Activated T-helper 1 cell treated with anti-CD3 and anti-CD28 coated beads, Interleukin-12 subunit alpha, Interleukin-12 subunit beta, Interleukin-2, Interleukin-4 antibody, amounts not matched to agents 30 ng/mL and 10 ng/mL and 1 ng/mL, durations not matched to agents 14 hours and 24 hours and 36 hours (primary cell): Measurements from ENCODE around the gene LRMDA. TPM values are rescaled to one million over a fixed set of nuclear protein-coding genes. Genes with fewer than 3 reads are reported as not detected.

ENCODE experiments used
- DNase-seq: peaks from one replicate; pipeline ENCODE4 v3.0.0; 2021; ENCODE audit warnings: low spot score
- H3K27ac Mint-ChIP-seq: one replicate; pipeline ENCODE4 v1.8.0; 2021; ENCODE audit warnings: mild to moderate bottlenecking, mixed read lengths
- H3K27me3 Mint-ChIP-seq: one replicate; pipeline ENCODE4 v1.8.0; 2022; ENCODE audit warnings: mild to moderate bottlenecking, moderate library complexity, mixed read lengths; ENCODE audit not compliant: insufficient read depth
- H3K36me3 Mint-ChIP-seq: one replicate; pipeline ENCODE4 v1.8.0; 2021; ENCODE audit warnings: low read depth, mixed read lengths
- H3K4me1 Mint-ChIP-seq: one replicate; pipeline ENCODE4 v1.8.0; 2021; ENCODE audit warnings: low read depth, mixed read lengths
- H3K4me3 Mint-ChIP-seq: one replicate; pipeline ENCODE4 v1.8.0; 2021; ENCODE audit warnings: mild to moderate bottlenecking, moderate library complexity, mixed read lengths
- H3K9me3 Mint-ChIP-seq: one replicate; pipeline ENCODE4 v1.8.0; 2021; ENCODE audit warnings: mixed read lengths
- intact Hi-C: fragments of 100-400 bp; cut with micrococcal nuclease; formaldehyde crosslinking; loops from one replicate; pipeline ENCODE4 v1.15.1; 2024
- total RNA-seq: library from RNA; stranded (reverse); gene quantifications from 2 replicates; pipeline ENCODE4 v1.2.3, GENCODE V29; 2022

Gene LRMDA
- total RNA-seq, 1 donor from 2014 or later, result not detected

DNA sequence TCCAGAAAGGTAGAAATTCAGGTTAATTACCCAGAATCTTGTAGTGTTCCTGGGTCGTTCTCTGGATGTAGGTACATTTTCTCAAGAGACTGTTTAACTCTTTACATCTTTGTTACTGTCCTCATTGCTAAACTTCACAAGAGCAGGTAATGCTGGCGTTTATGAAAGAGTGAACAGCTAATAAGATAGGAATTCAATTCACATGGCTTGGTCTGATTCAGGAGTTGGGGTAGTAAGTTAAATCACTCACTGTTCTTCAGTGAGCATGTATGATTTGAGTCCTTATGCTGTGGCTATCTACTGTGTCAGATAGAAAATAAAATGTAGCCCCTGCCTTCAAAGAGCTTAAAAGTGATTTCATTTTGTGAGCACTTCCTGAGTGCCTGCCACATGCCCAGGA lies 480.0 kb downstream of the LRMDA start:
- intact Hi-C loops, result no loop called here
- no peaks in the 10 kb centered on the region for H3K36me3 Mint-ChIP-seq

DNA sequence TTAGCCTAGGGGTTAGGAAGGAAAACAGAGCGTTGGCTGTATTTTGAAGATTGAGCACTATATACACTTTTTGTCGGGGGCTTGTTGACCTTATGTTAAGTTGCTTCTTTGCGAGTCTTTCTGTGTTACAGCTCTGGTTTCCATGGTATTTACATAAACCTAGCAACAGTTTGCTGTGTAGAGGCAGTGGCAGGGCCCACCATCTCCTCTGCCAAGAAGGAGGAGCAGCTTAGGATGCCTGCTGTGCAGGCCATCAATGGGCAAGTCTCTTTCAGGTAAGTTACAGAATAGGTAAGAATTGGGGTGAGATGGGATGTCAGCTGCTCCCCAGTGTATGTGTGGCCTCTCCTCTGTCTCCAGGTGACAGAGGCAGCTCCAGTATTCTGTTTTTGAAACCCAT lies 485.5 kb downstream of the LRMDA start:
- intact Hi-C loops, result no loop called here
- DNase-seq, result no peak
- Mint-ChIP-seq H3K36me3 (no peaks in the 10 kb centered on the region), H3K27me3 (no peaks in the 10 kb centered on the region), H3K4me3 (no peak overlapping the region), H3K27ac (no peak overlapping the region), H3K9me3 (no peaks in the 10 kb centered on the region), H3K4me1 (no peaks in the 10 kb centered on the region)

More for the DNA sequence above, 480.0 kb downstream of the LRMDA start:
- Mint-ChIP-seq H3K27me3 (no peaks in the 10 kb centered on the region), H3K9me3 (no peaks in the 10 kb centered on the region), H3K27ac (no peak overlapping the region), H3K4me3 (no peak overlapping the region), H3K4me1 (no peaks in the 10 kb centered on the region)
- no peak for DNase-seq

DNA sequence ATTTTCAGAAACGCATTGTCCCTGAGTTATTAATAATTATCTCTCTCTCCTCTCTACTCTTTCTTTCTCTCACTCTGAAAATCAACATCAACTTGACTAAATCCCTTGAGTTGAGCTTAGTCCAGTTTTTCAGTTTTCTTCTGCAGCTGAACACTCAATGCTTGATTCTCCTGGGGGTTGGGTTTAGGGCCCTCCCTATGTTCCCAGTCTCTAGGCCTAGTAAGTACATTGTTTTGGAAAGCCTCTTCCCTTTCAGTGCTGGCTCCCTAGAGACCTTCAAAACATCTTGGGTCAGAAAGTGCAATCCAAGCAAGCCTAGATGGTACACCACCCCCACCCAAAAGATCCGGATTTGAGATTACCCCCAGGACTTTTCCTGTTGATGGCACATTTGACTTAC lies 488.5 kb downstream of the LRMDA start:
- Mint-ChIP-seq H3K36me3 (no peaks in the 10 kb centered on the region), H3K9me3 (no peaks in the 10 kb centered on the region), H3K27me3 (no peaks in the 10 kb centered on the region), H3K4me3 (no peak overlapping the region), H3K27ac (no peak overlapping the region), H3K4me1 (no peaks in the 10 kb centered on the region)
- intact Hi-C loops, result no loop called here
- no peak for DNase-seq

DNA sequence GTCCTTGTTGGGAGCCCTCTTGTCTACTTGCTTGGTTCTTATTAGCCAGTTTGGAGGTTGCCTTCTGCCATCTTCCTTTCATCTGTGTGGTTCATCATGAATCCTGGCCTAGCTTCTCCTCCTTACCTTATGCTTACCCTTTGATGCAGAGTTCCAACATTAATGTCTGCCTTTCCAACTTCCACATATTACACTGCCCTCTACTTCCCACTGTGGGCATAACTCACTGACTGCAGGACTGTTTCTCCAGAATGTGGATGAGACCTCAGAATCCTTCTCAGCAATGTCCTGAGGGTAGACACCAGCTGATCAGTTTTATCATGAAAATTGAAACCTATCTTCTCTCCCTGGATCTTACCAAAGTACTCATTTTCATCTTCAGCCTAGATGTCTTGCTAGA lies 491.0 kb downstream of the LRMDA start:
- no peaks in the 10 kb centered on the region for H3K36me3 Mint-ChIP-seq
- no peak overlapping the region for H3K4me3 Mint-ChIP-seq
- no peaks in the 10 kb centered on the region for H3K9me3 Mint-ChIP-seq
- intact Hi-C loops, result no loop called here
- no peaks in the 10 kb centered on the region for H3K27me3 Mint-ChIP-seq
- no peak for DNase-seq
- no peaks in the 10 kb centered on the region for H3K4me1 Mint-ChIP-seq
- H3K27ac Mint-ChIP-seq, result no peak overlapping the region

DNA sequence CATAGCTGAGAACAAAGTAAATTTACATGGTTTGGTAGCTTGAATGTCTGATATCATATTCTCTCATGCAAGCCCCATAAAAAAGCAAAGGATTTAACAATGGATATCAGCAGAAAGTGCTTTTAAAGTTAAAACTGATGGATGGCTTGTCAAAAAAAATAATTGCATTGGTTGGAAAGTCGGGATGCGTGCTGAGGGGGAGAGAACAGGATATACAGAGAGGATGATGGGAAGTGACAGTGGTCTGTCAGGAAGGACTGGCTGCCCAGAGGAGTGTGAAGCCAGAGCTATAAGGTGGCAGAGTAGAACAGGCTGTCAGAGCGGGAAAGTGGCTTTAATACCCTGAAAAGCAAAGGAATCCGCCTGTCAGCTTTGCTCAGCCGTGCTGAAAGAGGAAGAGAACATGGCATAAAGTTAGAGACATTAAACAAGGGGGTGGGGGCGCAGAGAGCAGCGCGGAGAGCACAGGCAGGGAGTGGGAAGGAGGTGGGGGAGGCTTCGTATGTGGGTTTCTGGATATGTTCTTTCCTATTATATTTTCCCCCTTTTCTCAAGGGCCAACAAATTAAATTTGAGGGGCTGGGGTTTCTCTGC lies 493.0 kb downstream of the LRMDA start:
- no peak for DNase-seq
- Mint-ChIP-seq H3K4me3 (no peak overlapping the region), H3K27ac (no peak overlapping the region), H3K27me3 (no peaks in the 10 kb centered on the region), H3K9me3 (no peaks in the 10 kb centered on the region), H3K4me1 (no peaks in the 10 kb centered on the region), H3K36me3 (no peaks in the 10 kb centered on the region)
- intact Hi-C loops, result no loop called here

DNA sequence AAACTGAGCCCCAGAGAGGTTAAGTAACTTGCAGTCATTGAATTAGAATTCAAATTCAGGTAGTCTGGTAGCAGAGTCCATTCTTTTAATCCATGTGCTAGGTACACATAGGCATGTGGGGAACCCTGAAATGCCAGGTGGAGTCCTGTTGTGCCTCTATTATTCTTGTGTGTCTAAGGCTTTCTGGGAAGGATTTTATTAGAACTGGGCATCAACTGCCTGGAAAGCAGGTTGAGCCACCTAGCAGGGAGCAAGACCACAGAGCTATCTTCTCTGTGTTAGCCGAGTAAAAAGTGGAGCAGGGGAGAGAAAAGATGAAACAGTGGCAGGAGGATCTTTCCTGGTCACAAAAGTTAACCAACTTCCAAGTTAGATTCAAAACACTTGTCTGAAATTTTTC lies 494.6 kb downstream of the LRMDA start:
- no peak for DNase-seq
- Mint-ChIP-seq H3K27me3 (no peaks in the 10 kb centered on the region), H3K9me3 (no peaks in the 10 kb centered on the region), H3K27ac (no peak overlapping the region), H3K4me1 (no peaks in the 10 kb centered on the region), H3K4me3 (no peak overlapping the region), H3K36me3 (no peaks in the 10 kb centered on the region)
- intact Hi-C loops, result no loop called here

DNA sequence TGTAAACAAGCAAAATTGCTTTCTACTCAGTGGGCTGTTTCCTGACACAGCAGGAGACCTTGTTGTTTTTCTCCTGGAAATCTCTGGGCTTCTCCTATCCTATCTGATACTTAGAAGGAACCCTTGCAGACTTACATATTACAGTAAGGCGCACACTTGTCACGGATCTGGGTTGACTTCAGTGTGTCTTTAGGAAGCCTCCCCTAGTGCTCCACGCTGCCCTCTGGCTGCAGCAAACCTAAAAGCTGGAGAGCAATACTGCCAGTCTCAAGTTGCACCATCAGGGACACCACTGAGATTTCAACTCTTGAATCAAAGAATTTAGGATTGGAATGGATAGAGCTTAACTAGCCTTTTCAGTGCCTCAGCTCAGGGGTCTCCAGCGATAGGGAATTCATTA lies 495.3 kb downstream of the LRMDA start:
- Mint-ChIP-seq H3K27ac (no peak overlapping the region), H3K9me3 (no peaks in the 10 kb centered on the region), H3K4me1 (no peaks in the 10 kb centered on the region), H3K27me3 (no peaks in the 10 kb centered on the region), H3K36me3 (no peaks in the 10 kb centered on the region), H3K4me3 (no peak overlapping the region)
- intact Hi-C loops, result no loop called here
- no peak for DNase-seq

DNA sequence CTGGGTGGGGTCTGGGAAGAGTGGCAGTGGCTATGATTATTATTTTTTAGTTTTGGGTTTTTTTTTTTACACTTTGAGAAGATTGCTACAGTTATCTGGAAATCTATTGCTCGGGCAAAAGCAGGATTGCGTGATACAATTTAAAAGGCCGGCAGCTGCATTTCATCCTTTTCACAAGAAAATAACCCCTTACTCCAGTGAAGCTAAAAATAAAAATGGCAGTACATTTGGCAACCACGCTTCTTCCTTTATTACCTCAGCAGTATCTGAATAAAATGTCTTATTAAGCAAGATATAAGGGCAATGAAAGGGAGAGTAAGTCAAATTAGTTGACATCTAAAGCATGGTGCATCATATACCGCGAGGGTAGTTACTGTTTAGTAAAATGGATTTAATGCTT lies 496.8 kb downstream of the LRMDA start:
- Mint-ChIP-seq H3K9me3 (no peaks in the 10 kb centered on the region), H3K27ac (no peak overlapping the region), H3K36me3 (no peaks in the 10 kb centered on the region), H3K4me1 (no peaks in the 10 kb centered on the region), H3K4me3 (no peak overlapping the region), H3K27me3 (no peaks in the 10 kb centered on the region)
- intact Hi-C loops, result no loop called here
- DNase-seq, result no peak

DNA sequence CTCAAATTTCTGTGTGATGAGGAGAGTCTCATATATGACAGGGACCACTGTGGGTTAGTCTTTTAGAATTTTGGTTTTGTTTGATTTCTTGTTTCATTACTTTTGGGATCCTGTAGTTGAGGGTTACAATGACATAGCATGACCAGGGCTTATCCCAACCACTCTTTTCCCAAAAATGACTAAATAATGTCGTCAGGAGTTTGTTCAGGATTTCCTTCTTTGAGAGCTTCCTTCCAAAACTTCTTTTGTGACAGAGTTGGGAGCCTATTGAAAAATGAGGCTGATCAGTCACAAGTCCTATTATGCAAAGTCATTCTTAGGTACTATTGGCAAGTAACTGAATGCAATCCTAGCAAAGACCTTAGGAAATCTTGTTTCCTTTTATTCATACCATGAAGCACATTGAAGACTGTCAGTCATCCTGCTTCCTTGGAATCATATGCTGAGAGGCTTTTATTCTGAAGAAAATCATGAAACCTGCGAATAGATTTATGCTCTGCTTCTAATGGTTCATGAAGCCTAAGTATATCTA lies 498.3 kb downstream of the LRMDA start:
- intact Hi-C loops, result no loop called here
- DNase-seq, result no peak
- no peak overlapping the region for H3K4me3 Mint-ChIP-seq
- H3K27me3 Mint-ChIP-seq, result no peaks in the 10 kb centered on the region
- H3K27ac Mint-ChIP-seq, result no peak overlapping the region
- H3K4me1 Mint-ChIP-seq, result no peaks in the 10 kb centered on the region
- H3K9me3 Mint-ChIP-seq, result no peaks in the 10 kb centered on the region
- H3K36me3 Mint-ChIP-seq, result no peaks in the 10 kb centered on the region

DNA sequence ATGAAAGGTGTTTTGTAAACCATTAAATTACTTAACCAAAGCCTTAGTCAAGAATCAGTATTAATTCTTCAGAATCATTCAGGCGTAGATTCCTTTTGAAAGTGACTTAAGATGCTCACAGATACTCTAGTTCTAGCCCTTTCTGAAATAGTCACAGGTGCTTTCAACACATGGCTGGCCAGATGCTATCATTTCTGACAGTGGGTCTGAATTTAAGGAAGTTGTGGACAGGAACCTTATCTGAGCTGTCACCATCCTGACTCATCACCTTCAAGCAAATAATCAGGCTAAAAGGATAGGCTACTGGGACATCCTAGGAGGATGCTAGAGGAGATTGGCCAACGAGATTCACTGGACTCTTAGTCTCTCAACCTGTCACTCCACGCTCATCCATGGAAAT lies 501.5 kb downstream of the LRMDA start:
- Mint-ChIP-seq H3K27me3 (no peaks in the 10 kb centered on the region), H3K4me1 (no peaks in the 10 kb centered on the region), H3K9me3 (no peaks in the 10 kb centered on the region), H3K36me3 (no peaks in the 10 kb centered on the region), H3K27ac (no peak overlapping the region), H3K4me3 (no peak overlapping the region)
- no peak for DNase-seq
- intact Hi-C loops, result no loop called here

DNA sequence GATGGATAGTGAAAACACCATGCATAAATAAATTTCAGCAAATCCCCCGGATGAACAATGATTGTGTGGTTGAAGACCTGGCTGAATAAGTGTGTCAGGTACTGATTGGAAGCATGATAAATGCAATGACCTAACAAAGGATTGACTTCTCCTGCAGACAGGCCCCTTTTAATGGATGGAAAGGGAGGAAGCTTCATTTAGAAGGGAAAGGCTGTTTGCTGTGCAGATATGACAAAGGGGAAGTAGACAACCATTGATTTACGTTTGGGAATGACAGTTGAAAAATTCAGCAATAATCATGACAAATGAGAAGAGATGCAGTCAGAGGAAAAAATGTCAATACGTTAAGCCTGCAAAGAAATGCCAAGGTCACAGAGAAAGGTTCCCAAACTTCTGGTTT lies 503.8 kb downstream of the LRMDA start:
- no peak overlapping the region for H3K4me3 Mint-ChIP-seq
- H3K27me3 Mint-ChIP-seq, result no peaks in the 10 kb centered on the region
- intact Hi-C loops, result no loop called here
- no peaks in the 10 kb centered on the region for H3K9me3 Mint-ChIP-seq
- H3K36me3 Mint-ChIP-seq, result no peaks in the 10 kb centered on the region
- H3K27ac Mint-ChIP-seq, result no peak overlapping the region
- no peak for DNase-seq
- no peaks in the 10 kb centered on the region for H3K4me1 Mint-ChIP-seq

DNA sequence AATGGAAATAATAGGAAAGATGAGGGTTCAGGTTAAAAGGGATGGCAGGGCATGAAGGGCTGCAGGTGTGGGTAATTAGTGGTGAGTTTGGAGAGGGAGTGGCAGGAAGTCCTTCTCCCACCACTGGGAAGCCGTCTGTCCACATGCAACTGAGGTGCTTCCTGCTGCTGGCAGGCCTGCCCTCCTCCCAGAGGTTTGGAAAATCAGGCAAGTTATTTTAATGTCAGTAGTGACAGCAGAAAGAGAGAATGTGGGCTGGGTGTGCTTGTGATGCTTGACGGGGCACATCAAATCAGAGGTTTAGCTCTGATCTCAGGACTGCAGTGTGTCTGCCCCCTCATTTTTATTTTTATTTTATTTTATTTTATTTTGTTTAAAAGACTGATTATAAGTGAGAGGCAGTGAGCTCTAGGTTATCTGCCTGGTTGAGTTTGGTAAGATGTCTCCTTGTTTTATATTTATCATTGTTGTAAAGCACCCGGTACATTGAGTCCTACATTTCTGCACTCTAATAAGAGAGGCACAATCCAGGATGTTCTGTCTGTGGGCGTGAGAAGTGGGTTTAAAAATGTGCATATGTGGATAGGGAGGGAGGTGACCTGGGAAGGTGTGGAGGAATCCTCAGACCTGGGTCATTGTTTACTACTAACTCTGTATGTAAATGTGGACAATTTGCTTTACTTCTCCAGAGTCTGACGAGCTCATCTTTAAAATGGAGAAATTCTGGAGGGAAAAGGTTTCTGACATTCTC lies 504.4 kb downstream of the LRMDA start:
- Mint-ChIP-seq H3K27me3 (no peaks in the 10 kb centered on the region), H3K4me3 (no peak overlapping the region), H3K36me3 (no peaks in the 10 kb centered on the region), H3K9me3 (no peaks in the 10 kb centered on the region), H3K27ac (no peak overlapping the region), H3K4me1 (no peaks in the 10 kb centered on the region)
- intact Hi-C loops, result no loop called here
- DNase-seq, result no peak

DNA sequence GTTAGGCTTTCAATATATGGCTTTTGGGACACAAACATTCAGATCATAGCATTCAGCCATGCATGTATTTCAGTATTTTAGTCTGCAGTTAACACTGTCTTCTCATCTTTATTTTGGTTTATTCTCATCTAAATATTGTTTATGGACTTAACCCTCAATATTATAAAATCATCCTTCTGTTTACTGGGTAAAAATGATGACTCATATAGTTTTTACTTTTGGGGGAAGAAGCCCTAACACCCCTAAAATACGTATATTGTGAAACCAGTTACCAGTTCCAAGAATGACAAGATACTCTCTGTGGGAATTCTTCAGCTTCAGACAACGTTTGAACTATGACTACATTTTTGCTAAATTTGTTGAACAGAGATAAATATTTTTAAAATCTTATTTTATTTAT lies 505.4 kb downstream of the LRMDA start:
- intact Hi-C loops, result no loop called here
- H3K4me3 Mint-ChIP-seq, result no peak overlapping the region
- H3K4me1 Mint-ChIP-seq, result no peaks in the 10 kb centered on the region
- H3K36me3 Mint-ChIP-seq, result no peaks in the 10 kb centered on the region
- H3K27me3 Mint-ChIP-seq, result no peaks in the 10 kb centered on the region
- no peak for DNase-seq
- H3K27ac Mint-ChIP-seq, result no peak overlapping the region
- no peaks in the 10 kb centered on the region for H3K9me3 Mint-ChIP-seq
